GM12892 (cell line): ENCODE results near the gene PGGT1B.

ENCODE experiments used
- POLR2A ChIP-seq: IDR thresholded peaks from 2 replicates; pipeline ENCODE4 v1.6.1; 2011; ENCODE audit warnings: low read depth, low read length, control low read depth
- POLR2AphosphoS5 ChIP-seq: IDR thresholded peaks from 2 replicates; pipeline ENCODE4 v1.6.1; 2011; ENCODE audit warnings: low read depth, low read length, control low read depth

GRCh38 chr5:115274584-115274983 is 11.9 kb upstream of the PGGT1B start:
- TF ChIP-seq POLR2AphosphoS5, result no peak
- no peak for TF ChIP-seq POLR2A
